Body of pancreas (tissue), 4 donors: ENCODE results near the gene RASGRP1. TPM values are rescaled to one million over a fixed set of nuclear protein-coding genes. Genes with fewer than 3 reads are reported as not detected.
A peak's percentile ranks its signal among the peaks of the same experiment; 100 is the strongest.
"Not testable (repeated sequence)": the region's sequence is repeated elsewhere in the genome, so short reads cannot be mapped to it uniquely, and the experiment has no call there.

Source experiments
- ATAC-seq: fragments of 150-250 bp; one replicate; pipeline ENCODE4 v1.9.1; 2016
- DNase-seq, 4 donors: peaks; one replicate each; pipeline ENCODE4 v3.0.0-alpha.2; 2019
- H3K27ac ChIP-seq, 4 donors: fragments of 200-600 bp; sonication (generic); 1 replicate in 3 of 4; 2 replicates in 1 of 4; pipeline versions ENCODE4 v1.5.1 to v1.6.1; 2016 to 2019; ENCODE audit warnings: mild to moderate bottlenecking in 1 of 4, mixed read lengths in 1 of 4, moderate library complexity in 1 of 4
- H3K27me3 ChIP-seq, 2 donors: fragments of 200-600 bp; sonication (generic); one replicate each; pipeline ENCODE4 v1.6.0; 2016; ENCODE audit warnings: mild to moderate bottlenecking in 1 of 2
- H3K36me3 ChIP-seq, 2 donors: fragments of 200-600 bp; sonication (generic); replicated peaks in 1 of 2; 2 replicates each; pipeline ENCODE4 v1.5.1; 2016; ENCODE audit warnings: low read depth in 2 of 2; ENCODE audit not compliant: insufficient read depth in 1 of 2
- H3K4me1 ChIP-seq: fragments of 200-600 bp; sonication (generic); one replicate; pipeline ENCODE4 v1.6.0; 2016
- H3K4me3 ChIP-seq, 2 donors: fragments of 200-600 bp; sonication (generic); 1 replicate in 1 of 2; 2 replicates in 1 of 2; pipeline ENCODE4 v1.5.1; 2016 to 2019
- H3K9me3 ChIP-seq, 3 donors: fragments of 200-600 bp; sonication (generic); 1 replicate in 2 of 3; 2 replicates in 1 of 3; pipeline ENCODE4 v1.5.1; 2016
- CTCF ChIP-seq, 7 experiments: fragments of 450-650 bp in 4 of 7; fragments of 200-600 bp in 3 of 7; sonication (generic) in 3 of 7; IDR thresholded peaks; one replicate each; pipeline ENCODE4 v1.5.1; 2016 to 2019; ENCODE audit warnings: antibody characterized with exemption in 7 of 7
- POLR2A ChIP-seq, 3 donors: fragments of 450-650 bp; IDR thresholded peaks; one replicate each; pipeline ENCODE4 v1.6.1; 2016; ENCODE audit warnings: antibody characterized with exemption in 3 of 3, mild to moderate bottlenecking in 2 of 3
- WGBS, 2 donors: methylation state at CpG; one replicate each; pipeline ENCODE4 v1.1.5; 2017; 5-methylcytosine and 5-hydroxymethylcytosine counted together
- intact Hi-C: fragments of 100-400 bp; cut with DNase I; formaldehyde crosslinking; loops from one replicate; pipeline ENCODE4 v1.15.1; 2023
- total RNA-seq, 2 donors: library from RNA; depleted of rRNA; stranded (reverse); fragments of >200 nt; gene quantifications; one replicate each; pipeline ENCODE4 v1.1.0, GENCODE V29; 2016

RASGRP1 gene
- total RNA-seq, 2 donors from 2014 or later: 1.3 to 15.5 TPM

GRCh38 chr15:38593524-38593923 lies 28.9 kb upstream of the RASGRP1 start:
- Histone ChIP-seq H3K4me3 (no peak overlapping the region), H3K27me3 (no peaks in the 10 kb centered on the region), H3K9me3 (no peaks in the 10 kb centered on the region), H3K27ac (no peak overlapping the region), H3K36me3 (no peaks in the 10 kb centered on the region), H3K4me1 (no peaks in the 10 kb centered on the region)
- no peak for DNase-seq
- 39 to 58% methylated on average over 4 of the region's 4 CpGs for WGBS, 2 donors
- ATAC-seq: no peak
- TF ChIP-seq POLR2A (IDR thresholded peaks at IDR 0.05): no peak
- no peak for TF ChIP-seq CTCF (IDR thresholded peaks at IDR 0.05)
- intact Hi-C loops: no loop called here

GRCh38 chr15:38589502-38589901 lies 24.9 kb upstream of the RASGRP1 start:
- DNase-seq (no peak), ATAC-seq (peak; percentile 48)
- H3K9me3 ChIP-seq: no peaks in the 10 kb centered on the region
- H3K27me3 ChIP-seq: no peaks in the 10 kb centered on the region
- intact Hi-C loops: no loop called here
- TF ChIP-seq CTCF (IDR thresholded peaks at IDR 0.05) (no peak), POLR2A (IDR thresholded peaks at IDR 0.05) (no peak)
- H3K4me1 ChIP-seq: no peaks in the 10 kb centered on the region
- H3K4me3 ChIP-seq: no peak overlapping the region
- no peak overlapping the region for H3K27ac ChIP-seq
- no peaks in the 10 kb centered on the region for H3K36me3 ChIP-seq
- WGBS, 2 donors: 53 to 65% methylated on average over 4 of the region's 4 CpGs

GRCh38 chr15:38588672-38589071 lies 24.1 kb upstream of the RASGRP1 start:
- H3K27ac ChIP-seq: no peak overlapping the region
- ATAC-seq (no peak), DNase-seq (no peak)
- no peaks in the 10 kb centered on the region for H3K9me3 ChIP-seq
- H3K36me3 ChIP-seq: no peaks in the 10 kb centered on the region
- H3K4me3 ChIP-seq: no peak overlapping the region
- H3K4me1 ChIP-seq: no peaks in the 10 kb centered on the region
- no peaks in the 10 kb centered on the region for H3K27me3 ChIP-seq
- intact Hi-C loops: no loop called here
- WGBS, 2 donors: 9 to 15% methylated on average over 3 of the region's 3 CpGs
- TF ChIP-seq POLR2A (IDR thresholded peaks at IDR 0.05) (no peak), CTCF (IDR thresholded peaks at IDR 0.05) (no peak)

GRCh38 chr15:38587214-38587613 lies 22.6 kb upstream of the RASGRP1 start:
- H3K4me1 ChIP-seq: no peaks in the 10 kb centered on the region
- H3K4me3 ChIP-seq: no peak overlapping the region
- no peak overlapping the region for H3K27ac ChIP-seq
- TF ChIP-seq POLR2A (IDR thresholded peaks at IDR 0.05) (no peak), CTCF (IDR thresholded peaks at IDR 0.05) (no peak)
- DNase-seq: no peak
- intact Hi-C loops: no loop called here
- no peak for ATAC-seq
- WGBS, 2 donors: 73 to 75% methylated on average over 6 of the region's 6 CpGs
- H3K9me3 ChIP-seq: no peaks in the 10 kb centered on the region
- H3K36me3 ChIP-seq: no peaks in the 10 kb centered on the region
- no peaks in the 10 kb centered on the region for H3K27me3 ChIP-seq

- H3K27ac ChIP-seq, DNase-seq, H3K4me3 ChIP-seq, H3K4me1 ChIP-seq, H3K27me3 ChIP-seq, ATAC-seq, H3K9me3 ChIP-seq, intact Hi-C loops, H3K36me3 ChIP-seq: not testable (repeated sequence)
- WGBS, 2 donors: 95% methylated on average over 2 of the region's 2 CpGs
Observed at GRCh38 chr15:38586005-38586404, 21.4 kb upstream of the RASGRP1 start.
